Fibroblast of skin of abdomen (primary cell): Measurements from ENCODE around the gene TMEM125. TPM values are rescaled to one million over a fixed set of nuclear protein-coding genes. Genes with fewer than 3 reads are reported as not detected.

Experiments used
- DNase-seq: peaks from one replicate; pipeline ENCODE4 v3.0.0-alpha.2; 2013
- polyA plus RNA-seq, 2 experiments: library from polyadenylated mRNA; unstranded; fragments of 120-200 nt; gene quantifications; one replicate each; pipeline ENCODE4 v1.2.1, GENCODE V29; 2013; ENCODE audit not compliant: insufficient read length in 2 of 2

The TMEM125 gene
- polyA plus RNA-seq (2013, experiment 1 of 2; ENCODE audit: insufficient read length): not detected
- polyA plus RNA-seq (2013, experiment 2 of 2; ENCODE audit: insufficient read length): 0.10 TPM

- no peak for DNase-seq
Measured at GRCh38 chr1:43269627-43270375, at the start of gene TMEM125. Gene TMEM125, plus strand, starts transcription at chr1:43269983. Its CDS starts 2,740 bp downstream, at chr1:43272723.

- DNase-seq: no peak
Measured at GRCh38 chr1:43220905-43221778, 48.6 kb upstream of the TMEM125 start.

- no peak for DNase-seq
Measured at GRCh38 chr1:43221797-43222196, 48.0 kb upstream of the TMEM125 start.

GRCh38 chr1:43222879-43223278 is 46.9 kb upstream of the TMEM125 start:
- no peak for DNase-seq

- DNase-seq: no peak
Measured at GRCh38 chr1:43225168-43225567, 44.6 kb upstream of the TMEM125 start.

GRCh38 chr1:43227143-43227764 is 42.5 kb upstream of the TMEM125 start:
- DNase-seq: peak; percentile 60

- no peak for DNase-seq
Measured at GRCh38 chr1:43229826-43230780, 39.7 kb upstream of the TMEM125 start.

- peak; percentile 67 for DNase-seq
Measured at GRCh38 chr1:43232074-43232473, 37.7 kb upstream of the TMEM125 start.

- DNase-seq: peak; percentile 9
Measured at GRCh38 chr1:43232482-43232881, 37.3 kb upstream of the TMEM125 start.

- no peak for DNase-seq
Measured at GRCh38 chr1:43233631-43234030, 36.2 kb upstream of the TMEM125 start.

- DNase-seq: no peak
Measured at GRCh38 chr1:43234267-43234666, 35.5 kb upstream of the TMEM125 start.

GRCh38 chr1:43235040-43235439 is 34.7 kb upstream of the TMEM125 start:
- DNase-seq: no peak

- DNase-seq: no peak
Measured at GRCh38 chr1:43235451-43236121, 34.2 kb upstream of the TMEM125 start.

GRCh38 chr1:43237121-43237520 is 32.7 kb upstream of the TMEM125 start:
- DNase-seq: no peak

- DNase-seq: peak; percentile 44
Measured at GRCh38 chr1:43238085-43238484, 31.7 kb upstream of the TMEM125 start.

- no peak for DNase-seq
Measured at GRCh38 chr1:43238991-43239469, 30.8 kb upstream of the TMEM125 start.

GRCh38 chr1:43239484-43239883 is 30.3 kb upstream of the TMEM125 start:
- DNase-seq: no peak

- peak; percentile 22 for DNase-seq
Measured at GRCh38 chr1:43241413-43241836, 28.4 kb upstream of the TMEM125 start.

- DNase-seq: no peak
Measured at GRCh38 chr1:43243299-43243698, 26.5 kb upstream of the TMEM125 start.

- no peak for DNase-seq
Measured at GRCh38 chr1:43246466-43247213, 23.1 kb upstream of the TMEM125 start.
